CD14-positive monocyte (primary cell): ENCODE measurements around the gene SHISA6. TPM values are rescaled to one million over a fixed set of nuclear protein-coding genes. Genes with fewer than 3 reads are reported as not detected.

Source experiments
- DNase-seq, 3 donors: peaks; one replicate each; pipeline ENCODE4 v3.0.0-alpha.2; 2011 to 2022
- H2AFZ ChIP-seq: 2 replicates; pipeline ENCODE4 v1.6.0; 2012; ENCODE audit warnings: mild to moderate bottlenecking, low read depth, low read length, inconsistent platforms; ENCODE audit not compliant: insufficient read depth, poor library complexity, severe bottlenecking
- H3K27ac ChIP-seq, 2 donors: 1 replicate in 1 of 2; 2 replicates in 1 of 2; pipeline ENCODE4 v1.5.1; 2012 to 2013; ENCODE audit warnings: low read length in 2 of 2, control low read depth in 1 of 2, inconsistent platforms in 1 of 2, low read depth in 1 of 2, mild to moderate bottlenecking in 1 of 2
- H3K27me3 ChIP-seq, 2 donors: one replicate each; pipeline versions ENCODE4 v1.6.0 to v1.6.1; 2011 to 2013; ENCODE audit warnings: low read length in 2 of 2; ENCODE audit not compliant: control insufficient read depth in 2 of 2, insufficient read depth in 2 of 2
- H3K36me3 ChIP-seq, 2 donors: replicated peaks in 1 of 2; 1 replicate in 1 of 2; 2 replicates in 1 of 2; pipeline versions ENCODE4 v1.5.1 to v1.6.1; 2012 to 2013; ENCODE audit warnings: low read length in 2 of 2, control low read depth in 1 of 2, inconsistent platforms in 1 of 2, mild to moderate bottlenecking in 1 of 2; ENCODE audit not compliant: insufficient read depth in 2 of 2, control insufficient read depth in 1 of 2
- H3K4me1 ChIP-seq, 2 donors: 1 replicate in 1 of 2; 2 replicates in 1 of 2; pipeline versions ENCODE4 v1.5.1 to v1.6.1; 2012 to 2013; ENCODE audit warnings: low read length in 2 of 2, control low read depth in 1 of 2, inconsistent platforms in 1 of 2, mild to moderate bottlenecking in 1 of 2, moderate library complexity in 1 of 2; ENCODE audit not compliant: insufficient read depth in 2 of 2, control insufficient read depth in 1 of 2
- H3K4me2 ChIP-seq: replicated peaks from 2 replicates; pipeline ENCODE3; 2012; ENCODE audit warnings: low read length, moderate library complexity, mild to moderate bottlenecking; ENCODE audit not compliant: poor library complexity, severe bottlenecking; ENCODE audit errors: extremely low read depth
- H3K4me3 ChIP-seq, 3 experiments: fragments of 200-600 bp in 1 of 3; sonication (generic) in 1 of 3; replicated peaks in 1 of 3; 1 replicate in 2 of 3; 2 replicates in 1 of 3; pipeline ENCODE4 v1.5.1; 2011 to 2013; ENCODE audit warnings: low read length in 3 of 3, mild to moderate bottlenecking in 3 of 3, control low read depth in 2 of 3, low read depth in 2 of 3, inconsistent platforms in 1 of 3, moderate library complexity in 1 of 3
- H3K79me2 ChIP-seq: 2 replicates; pipeline ENCODE4 v1.6.0; 2012; ENCODE audit warnings: mild to moderate bottlenecking, control low read depth, inconsistent platforms, low read length, moderate library complexity; ENCODE audit not compliant: insufficient read depth
- H3K9ac ChIP-seq: 2 replicates; pipeline ENCODE4 v1.6.0; 2017; ENCODE audit warnings: low read length, mild to moderate bottlenecking; ENCODE audit not compliant: insufficient read depth, poor library complexity, severe bottlenecking
- H3K9me3 ChIP-seq, 2 donors: replicated peaks in 1 of 2; 1 replicate in 1 of 2; 2 replicates in 1 of 2; pipeline versions ENCODE4 v1.5.1 to v1.6.1; 2012 to 2013; ENCODE audit warnings: low read length in 2 of 2, control low read depth in 1 of 2; ENCODE audit not compliant: control insufficient read depth in 1 of 2, insufficient read depth in 1 of 2
- H4K20me1 ChIP-seq: 2 replicates; pipeline ENCODE4 v1.6.0; 2012; ENCODE audit warnings: mild to moderate bottlenecking, low read length, control low read depth, moderate library complexity; ENCODE audit not compliant: insufficient read depth
- H3K27ac Mint-ChIP-seq, 7 donors: one replicate each; pipeline ENCODE4 v1.8.0; 2020; ENCODE audit warnings: mild to moderate bottlenecking in 7 of 7, mixed read lengths in 7 of 7, moderate library complexity in 6 of 7, inconsistent platforms in 2 of 7
- H3K27me3 Mint-ChIP-seq, 3 donors: one replicate each; pipeline ENCODE4 v1.8.0; 2021 to 2022; ENCODE audit warnings: low read depth in 3 of 3, mild to moderate bottlenecking in 3 of 3, mixed read lengths in 3 of 3, moderate library complexity in 3 of 3, inconsistent platforms in 1 of 3
- H3K36me3 Mint-ChIP-seq, 2 donors: one replicate each; pipeline ENCODE4 v1.8.0; 2020; ENCODE audit warnings: mixed read lengths in 2 of 2, inconsistent platforms in 1 of 2, mild to moderate bottlenecking in 1 of 2
- H3K4me1 Mint-ChIP-seq: one replicate; pipeline ENCODE4 v1.8.0; 2020; ENCODE audit warnings: mild to moderate bottlenecking, mixed read lengths
- H3K4me3 Mint-ChIP-seq, 2 donors: one replicate each; pipeline ENCODE4 v1.8.0; 2020; ENCODE audit warnings: mild to moderate bottlenecking in 2 of 2, mixed read lengths in 2 of 2, moderate library complexity in 1 of 2
- H3K9me3 Mint-ChIP-seq, 7 donors: one replicate each; pipeline ENCODE4 v1.8.0; 2020 to 2022; ENCODE audit warnings: mixed read lengths in 7 of 7, mild to moderate bottlenecking in 6 of 7, moderate library complexity in 6 of 7, inconsistent platforms in 2 of 7
- CTCF ChIP-seq: fragments of 200-600 bp; IDR thresholded peaks from one replicate; pipeline ENCODE4 v1.8.0; 2022; ENCODE audit warnings: antibody characterized with exemption, mild to moderate bottlenecking
- WGBS: methylation state at CpG from one replicate; pipeline ENCODE4 v1.1.5; 2013; ENCODE audit warnings: missing lambda C conversion rate; ENCODE audit not compliant: insufficient coverage; 5-methylcytosine and 5-hydroxymethylcytosine counted together
- intact Hi-C, 2 donors: fragments of 100-400 bp; cut with micrococcal nuclease; formaldehyde crosslinking; loops; one replicate each; pipeline versions ENCODE4 v1.15.0 to v1.15.1; 2023
- polyA plus RNA-seq, 3 donors: library from polyadenylated mRNA; depleted of rRNA in 1 of 3; unstranded in 2 of 3; stranded (reverse) in 1 of 3; fragments of 300-500 nt in 2 of 3; fragments of >200 nt in 1 of 3; fragmentation: Illumina TruSeq in 2 of 3; gene quantifications; 1 replicate in 2 of 3; 2 replicates in 1 of 3; pipeline ENCODE4 v1.2.3, GENCODE V29; 2012 to 2021

SHISA6 gene
- polyA plus RNA-seq, 3 donors = not detected

GRCh38 chr17:11441004-11441403 lies 200.0 kb downstream of the SHISA6 start:
- peaks cover 0 to 4% (median 0%) of the 10 kb centered on the region in 3 donors for H3K27me3 Mint-ChIP-seq
- no peaks in the 10 kb centered on the region for H3K4me1 Mint-ChIP-seq
- no peak overlapping the region for H3K4me3 Mint-ChIP-seq
- Histone ChIP-seq H3K36me3 (no peaks in the 10 kb centered on the region), H3K9me3 (peaks cover 20 to 23% of the 10 kb centered on the region in 2 donors), H3K4me1 (no peaks in the 10 kb centered on the region), H3K27ac (no peak overlapping the region), H4K20me1 (no peaks in the 10 kb centered on the region), H2AFZ (no peak overlapping the region), H3K27me3 (no peaks in the 10 kb centered on the region), H3K79me2 (no peaks in the 10 kb centered on the region), H3K9ac (no peak overlapping the region), H3K4me3 (no peak overlapping the region), H3K4me2 (no peak overlapping the region)
- TF ChIP-seq CTCF = no peak
- WGBS = no CpG with 5 or more reads among the region's 1 CpG
- peaks cover 2 to 18% (median 12%) of the 10 kb centered on the region in 7 donors for H3K9me3 Mint-ChIP-seq
- no peaks in the 10 kb centered on the region for H3K36me3 Mint-ChIP-seq
- intact Hi-C loops = no loop called here
- DNase-seq = no peak
- H3K27ac Mint-ChIP-seq = no peak overlapping the region

- Mint-ChIP-seq H3K4me1 (no peaks in the 10 kb centered on the region), H3K9me3 (peaks cover 4 to 38% (median 17%) of the 10 kb centered on the region in 7 donors), H3K27ac (peak overlapping the region in 1 of 7 donors; percentile 43), H3K36me3 (no peaks in the 10 kb centered on the region), H3K4me3 (no peak overlapping the region), H3K27me3 (peaks cover 0 to 2% (median 1%) of the 10 kb centered on the region in 3 donors)
- no peaks in the 10 kb centered on the region for H3K4me1 ChIP-seq
- H3K79me2 ChIP-seq = no peaks in the 10 kb centered on the region
- no peak overlapping the region for H3K4me3 ChIP-seq
- no peak for TF ChIP-seq CTCF
- no peak for DNase-seq
- peaks cover 18 to 30% of the 10 kb centered on the region in 2 donors for H3K9me3 ChIP-seq
- no peaks in the 10 kb centered on the region for H4K20me1 ChIP-seq
- no peak overlapping the region for H3K27ac ChIP-seq
- 100% methylated on average over 2 of the region's 4 CpGs for WGBS
- H2AFZ ChIP-seq = no peak overlapping the region
- H3K4me2 ChIP-seq = no peak overlapping the region
- no peaks in the 10 kb centered on the region for H3K27me3 ChIP-seq
- H3K9ac ChIP-seq = no peak overlapping the region
- intact Hi-C loops = no loop called here
- H3K36me3 ChIP-seq = no peaks in the 10 kb centered on the region
These were observed 205.3 kb downstream of the SHISA6 start for GRCh38 chr17:11446316-11446715.
